ENCODE results near the gene CENPK. TPM values are rescaled to one million over a fixed set of nuclear protein-coding genes. Genes with fewer than 3 reads are reported as not detected.

Gene CENPK
- total and polyA plus RNA-seq, 2 experiments from 2014 or later: 7.1 to 11.1 TPM

GRCh38 chr5:65539827-65540226, 23.1 kb downstream of the CENPK start:
- Histone ChIP-seq H3K4me1 (ENCODE audit: low read depth) (no peaks in the 10 kb centered on the region), H3K4me3 (no peak overlapping the region), H3K9me3 (ENCODE audit: low read depth) (no peaks in the 10 kb centered on the region), H3K27ac (no peak overlapping the region), H3K27me3 (no peaks in the 10 kb centered on the region), H3K36me3 (no peaks in the 10 kb centered on the region)
- DNase-seq (ENCODE audit: low read depth in 1 of 2, low spot score in 1 of 2): no peak
- TF ChIP-seq, protein P1, sequence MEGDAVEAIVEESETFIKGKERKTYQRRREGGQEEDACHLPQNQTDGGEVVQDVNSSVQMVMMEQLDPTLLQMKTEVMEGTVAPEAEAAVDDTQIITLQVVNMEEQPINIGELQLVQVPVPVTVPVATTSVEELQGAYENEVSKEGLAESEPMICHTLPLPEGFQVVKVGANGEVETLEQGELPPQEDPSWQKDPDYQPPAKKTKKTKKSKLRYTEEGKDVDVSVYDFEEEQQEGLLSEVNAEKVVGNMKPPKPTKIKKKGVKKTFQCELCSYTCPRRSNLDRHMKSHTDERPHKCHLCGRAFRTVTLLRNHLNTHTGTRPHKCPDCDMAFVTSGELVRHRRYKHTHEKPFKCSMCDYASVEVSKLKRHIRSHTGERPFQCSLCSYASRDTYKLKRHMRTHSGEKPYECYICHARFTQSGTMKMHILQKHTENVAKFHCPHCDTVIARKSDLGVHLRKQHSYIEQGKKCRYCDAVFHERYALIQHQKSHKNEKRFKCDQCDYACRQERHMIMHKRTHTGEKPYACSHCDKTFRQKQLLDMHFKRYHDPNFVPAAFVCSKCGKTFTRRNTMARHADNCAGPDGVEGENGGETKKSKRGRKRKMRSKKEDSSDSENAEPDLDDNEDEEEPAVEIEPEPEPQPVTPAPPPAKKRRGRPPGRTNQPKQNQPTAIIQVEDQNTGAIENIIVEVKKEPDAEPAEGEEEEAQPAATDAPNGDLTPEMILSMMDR (IDR thresholded peaks at IDR 0.05; ENCODE audit: low read depth, low read length): no peak

- DNase-seq (ENCODE audit: low read depth in 1 of 2, low spot score in 1 of 2): peak in 1 of 2 donors; percentile 11
- Histone ChIP-seq H3K4me1 (ENCODE audit: low read depth) (no peaks in the 10 kb centered on the region), H3K36me3 (no peaks in the 10 kb centered on the region), H3K4me3 (no peak overlapping the region), H3K27me3 (no peaks in the 10 kb centered on the region), H3K9me3 (ENCODE audit: low read depth) (no peaks in the 10 kb centered on the region), H3K27ac (no peak overlapping the region)
- TF ChIP-seq, protein P1 (IDR thresholded peaks at IDR 0.05; ENCODE audit: low read depth, low read length): no peak
Measured at GRCh38 chr5:65535529-65535987, 27.4 kb downstream of the CENPK start.

DNA sequence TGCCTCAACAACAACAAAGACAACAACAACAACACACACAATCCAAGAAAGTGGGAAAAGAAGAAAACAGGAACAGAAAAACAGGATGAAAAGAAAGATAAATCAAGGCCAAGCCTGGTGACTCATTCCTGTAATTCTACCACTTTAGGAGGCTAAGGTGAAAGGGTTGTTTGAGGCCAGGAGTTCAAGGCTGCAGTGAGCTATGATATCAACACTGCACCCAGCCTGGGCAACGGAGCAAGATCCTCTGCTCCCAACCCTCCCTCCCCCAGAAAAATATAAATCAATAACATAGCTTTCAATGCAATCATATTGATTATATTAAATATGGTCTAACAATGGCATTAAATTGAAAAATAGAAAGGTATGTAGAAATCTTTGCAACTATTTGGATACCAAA, 32.1 kb downstream of the CENPK start:
- TF ChIP-seq, protein P1 (IDR thresholded peaks at IDR 0.05; ENCODE audit: low read depth, low read length): no peak
- no peak overlapping the region for H3K4me3 ChIP-seq
- no peaks in the 10 kb centered on the region for H3K36me3 ChIP-seq
- no peak overlapping the region for H3K27ac ChIP-seq
- no peak for DNase-seq (ENCODE audit: low read depth in 1 of 2, low spot score in 1 of 2)
- no peaks in the 10 kb centered on the region for H3K4me1 ChIP-seq (ENCODE audit: low read depth)
- H3K27me3 ChIP-seq: no peaks in the 10 kb centered on the region
- no peaks in the 10 kb centered on the region for H3K9me3 ChIP-seq (ENCODE audit: low read depth)

GRCh38 chr5:65525726-65526125, 37.2 kb downstream of the CENPK start:
- DNase-seq (ENCODE audit: low read depth in 1 of 2, low spot score in 1 of 2): no peak
- H3K27ac ChIP-seq: no peak overlapping the region
- TF ChIP-seq, protein P1 (IDR thresholded peaks at IDR 0.05; ENCODE audit: low read depth, low read length): no peak
- no peak overlapping the region for H3K4me3 ChIP-seq
- H3K27me3 ChIP-seq: no peaks in the 10 kb centered on the region
- H3K9me3 ChIP-seq (ENCODE audit: low read depth): no peaks in the 10 kb centered on the region
- no peaks in the 10 kb centered on the region for H3K36me3 ChIP-seq
- H3K4me1 ChIP-seq (ENCODE audit: low read depth): no peaks in the 10 kb centered on the region

DNA sequence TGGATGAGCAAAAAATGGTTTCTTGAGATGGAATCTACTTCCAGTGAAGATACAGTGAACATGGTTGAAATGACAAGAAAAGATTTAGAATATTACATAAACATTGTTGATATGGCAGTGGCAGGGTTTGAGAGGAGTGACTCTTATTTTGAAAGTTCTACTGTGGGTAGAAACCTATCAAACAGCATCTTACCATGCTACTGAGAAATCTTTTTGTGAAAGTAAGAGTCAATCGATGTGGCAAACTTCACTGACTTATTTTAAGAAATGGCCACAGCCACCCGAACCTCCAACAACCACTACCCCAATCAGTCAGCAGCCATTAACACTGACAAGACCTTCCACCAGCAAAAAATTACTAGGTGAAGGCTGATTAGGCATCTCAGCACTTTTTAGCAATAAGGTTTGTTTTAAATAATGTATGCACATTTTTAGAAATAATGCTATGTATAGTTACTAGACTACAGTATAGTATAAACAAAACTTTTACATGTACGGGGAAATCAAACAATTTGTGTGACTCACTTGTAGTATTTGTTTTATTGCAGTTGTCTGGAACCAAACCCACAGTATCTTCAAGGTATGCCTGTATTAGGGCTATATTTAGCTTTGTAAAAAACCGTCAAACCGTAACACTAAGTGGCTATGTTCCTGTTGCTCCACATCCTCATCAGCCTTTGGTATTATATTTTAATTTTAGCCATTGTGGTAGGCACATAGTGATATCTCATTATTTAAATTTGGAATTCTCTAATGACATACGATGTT, 50.6 kb downstream of the CENPK start:
- no peak overlapping the region for H3K4me3 ChIP-seq
- H3K36me3 ChIP-seq: no peaks in the 10 kb centered on the region
- TF ChIP-seq, protein P1 (IDR thresholded peaks at IDR 0.05; ENCODE audit: low read depth, low read length): no peak
- H3K4me1 ChIP-seq (ENCODE audit: low read depth): no peaks in the 10 kb centered on the region
- DNase-seq (ENCODE audit: low read depth in 1 of 2, low spot score in 1 of 2): no peak
- no peaks in the 10 kb centered on the region for H3K27me3 ChIP-seq
- H3K27ac ChIP-seq: no peak overlapping the region
- no peaks in the 10 kb centered on the region for H3K9me3 ChIP-seq (ENCODE audit: low read depth)
